ENCODE data around the gene DGKD. TPM values are rescaled to one million over a fixed set of nuclear protein-coding genes. Genes with fewer than 3 reads are reported as not detected.

DGKD gene
- total and polyA plus RNA-seq, 11 donors = 15.5 to 88.6 (median 43.0) TPM

DNA sequence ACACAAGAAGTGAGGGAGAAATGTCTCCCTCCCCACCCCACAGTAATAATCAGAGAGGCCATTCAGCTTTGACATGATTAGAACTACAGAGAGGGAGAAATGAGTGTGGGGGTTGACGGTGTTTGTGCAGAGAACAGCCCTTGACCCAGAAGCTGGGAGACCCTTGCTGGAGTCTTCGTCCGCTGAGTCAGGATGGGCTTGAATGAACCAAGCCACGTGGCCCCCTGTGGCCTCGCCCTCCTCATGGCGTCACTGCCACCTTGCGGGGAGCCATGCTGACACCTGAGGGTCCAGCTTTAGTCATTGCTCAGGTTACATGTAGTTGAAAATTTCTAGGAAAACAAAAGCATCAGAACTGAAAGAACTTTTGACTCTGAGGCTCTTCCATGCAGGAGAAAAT lies 101.2 kb downstream of the DGKD start:
- no peak overlapping the region for H3K27ac ChIP-seq
- no peaks in the 10 kb centered on the region for H3K4me1 ChIP-seq
- ATAC-seq (no peak), DNase-seq (peak in 3 of 5 donors; percentile 8 to 48 (median 18))
- no peaks in the 10 kb centered on the region for H3K9me3 ChIP-seq
- peaks cover 0 to 100% (median 98%) of the 10 kb centered on the region in 9 donors for H3K36me3 ChIP-seq
- WGBS, 4 donors = 94 to 96% (median 96%) methylated on average over 7 of the region's 7 CpGs
- TF ChIP-seq, protein P1, sequence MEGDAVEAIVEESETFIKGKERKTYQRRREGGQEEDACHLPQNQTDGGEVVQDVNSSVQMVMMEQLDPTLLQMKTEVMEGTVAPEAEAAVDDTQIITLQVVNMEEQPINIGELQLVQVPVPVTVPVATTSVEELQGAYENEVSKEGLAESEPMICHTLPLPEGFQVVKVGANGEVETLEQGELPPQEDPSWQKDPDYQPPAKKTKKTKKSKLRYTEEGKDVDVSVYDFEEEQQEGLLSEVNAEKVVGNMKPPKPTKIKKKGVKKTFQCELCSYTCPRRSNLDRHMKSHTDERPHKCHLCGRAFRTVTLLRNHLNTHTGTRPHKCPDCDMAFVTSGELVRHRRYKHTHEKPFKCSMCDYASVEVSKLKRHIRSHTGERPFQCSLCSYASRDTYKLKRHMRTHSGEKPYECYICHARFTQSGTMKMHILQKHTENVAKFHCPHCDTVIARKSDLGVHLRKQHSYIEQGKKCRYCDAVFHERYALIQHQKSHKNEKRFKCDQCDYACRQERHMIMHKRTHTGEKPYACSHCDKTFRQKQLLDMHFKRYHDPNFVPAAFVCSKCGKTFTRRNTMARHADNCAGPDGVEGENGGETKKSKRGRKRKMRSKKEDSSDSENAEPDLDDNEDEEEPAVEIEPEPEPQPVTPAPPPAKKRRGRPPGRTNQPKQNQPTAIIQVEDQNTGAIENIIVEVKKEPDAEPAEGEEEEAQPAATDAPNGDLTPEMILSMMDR (IDR thresholded peaks at IDR 0.05) = no peak
- TF ChIP-seq POLR2A (IDR thresholded peaks at IDR 0.05) = no peak
- intact Hi-C loops (cut with DNase I) = no loop called here
- H3K27me3 ChIP-seq = no peaks in the 10 kb centered on the region
- H3K4me3 ChIP-seq = no peak overlapping the region

DNA sequence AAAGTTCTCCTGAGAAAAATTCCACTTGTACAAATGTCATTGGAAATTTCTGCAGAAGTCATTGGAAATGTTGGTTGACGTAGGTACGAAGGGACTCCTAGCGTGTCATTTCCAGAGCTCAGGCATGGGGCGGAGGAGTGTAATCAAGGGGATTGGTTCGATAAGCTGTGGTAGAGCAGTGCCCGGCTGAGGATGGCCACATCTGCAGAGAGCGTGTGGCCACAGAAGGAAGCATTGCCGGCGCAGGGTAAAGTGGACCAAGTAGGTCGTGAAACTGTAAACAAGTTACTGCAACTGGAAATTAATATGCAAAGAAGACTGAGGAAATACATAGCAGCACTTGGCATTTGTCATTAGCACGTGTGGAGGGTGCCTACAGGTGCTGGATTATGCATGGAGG lies 101.8 kb downstream of the DGKD start:
- peaks cover 0 to 5% (median 0%) of the 10 kb centered on the region in 12 donors for H3K4me1 ChIP-seq
- WGBS, 4 donors = 91 to 96% (median 94%) methylated on average over 11 of the region's 11 CpGs
- H3K4me3 ChIP-seq = no peak overlapping the region
- ATAC-seq = no peak
- no peak for TF ChIP-seq POLR2A (IDR thresholded peaks at IDR 0.05)
- TF ChIP-seq, protein P1 (IDR thresholded peaks at IDR 0.05) = no peak
- H3K27me3 ChIP-seq = no peaks in the 10 kb centered on the region
- H3K27ac ChIP-seq = no peak overlapping the region
- DNase-seq = peak in 3 of 5 donors; percentile 7 to 28 (median 13)
- intact Hi-C loops (cut with DNase I) = no loop called here
- H3K36me3 ChIP-seq = peaks cover 0 to 100% (median 98%) of the 10 kb centered on the region in 9 donors
- no peaks in the 10 kb centered on the region for H3K9me3 ChIP-seq

DNA sequence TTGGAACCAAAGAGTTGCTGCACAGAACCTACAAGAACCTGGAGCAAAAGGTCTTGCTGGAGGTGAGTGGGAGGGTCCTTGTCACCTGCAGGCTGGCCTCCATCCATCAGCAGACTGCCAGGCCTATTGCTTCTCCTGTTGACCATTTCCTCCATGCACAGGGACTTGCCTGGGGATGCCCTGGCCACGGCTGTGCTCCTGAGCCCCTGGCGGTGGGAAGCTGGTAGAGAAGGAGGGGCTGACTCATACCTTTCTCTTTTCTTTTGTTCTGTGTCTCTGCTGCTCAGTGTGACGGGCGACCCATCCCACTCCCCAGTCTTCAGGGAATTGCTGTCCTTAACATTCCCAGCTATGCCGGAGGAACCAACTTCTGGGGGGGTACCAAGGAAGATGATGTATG lies 102.6 kb downstream of the DGKD start:
- H3K27me3 ChIP-seq = no peaks in the 10 kb centered on the region
- H3K36me3 ChIP-seq = peaks cover 0 to 100% (median 98%) of the 10 kb centered on the region in 9 donors
- TF ChIP-seq, protein P1 (IDR thresholded peaks at IDR 0.05) = no peak
- no peak for TF ChIP-seq POLR2A (IDR thresholded peaks at IDR 0.05)
- intact Hi-C loops (cut with DNase I) = no loop called here
- no peak overlapping the region for H3K4me3 ChIP-seq
- 87 to 92% (median 91%) methylated on average over 5 of the region's 5 CpGs for WGBS, 4 donors
- DNase-seq = peak in 2 of 5 donors; percentile 7 to 18
- H3K27ac ChIP-seq = no peak overlapping the region
- H3K4me1 ChIP-seq = peaks cover 0 to 8% (median 0%) of the 10 kb centered on the region in 12 donors
- no peak for ATAC-seq
- no peaks in the 10 kb centered on the region for H3K9me3 ChIP-seq

DNA sequence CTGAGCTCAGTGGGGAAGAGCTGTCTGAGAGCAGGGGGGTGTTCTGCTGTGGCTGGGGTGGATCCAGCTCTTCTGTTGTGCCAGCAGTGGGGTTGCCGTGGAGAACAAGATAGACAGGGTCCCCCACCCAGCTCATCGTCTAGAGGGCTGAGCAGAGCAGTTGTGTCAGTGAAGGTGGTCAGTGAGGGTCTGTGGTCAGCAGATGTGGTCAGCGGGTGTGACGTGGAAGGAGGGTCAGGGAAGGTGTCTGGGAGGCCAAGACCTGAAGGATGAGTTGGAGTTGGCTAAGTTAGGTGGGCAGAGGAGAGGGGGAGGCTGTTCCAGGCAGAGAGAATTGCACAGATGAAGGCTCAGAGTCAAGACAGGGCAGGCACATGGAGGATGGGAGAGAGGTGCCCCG lies 103.1 kb downstream of the DGKD start:
- TF ChIP-seq, protein P1 (IDR thresholded peaks at IDR 0.05) = no peak
- no peak for TF ChIP-seq POLR2A (IDR thresholded peaks at IDR 0.05)
- ATAC-seq (no peak), DNase-seq (peak in 3 of 5 donors; percentile 7 to 29 (median 15))
- intact Hi-C loops (cut with DNase I) = no loop called here
- Histone ChIP-seq H3K27me3 (no peaks in the 10 kb centered on the region), H3K4me3 (no peak overlapping the region), H3K27ac (no peak overlapping the region), H3K36me3 (peaks cover 0 to 100% (median 97%) of the 10 kb centered on the region in 9 donors), H3K9me3 (no peaks in the 10 kb centered on the region), H3K4me1 (peaks cover 0 to 8% (median 0%) of the 10 kb centered on the region in 12 donors)
- 92 to 96% (median 94%) methylated on average over 5 of the region's 5 CpGs for WGBS, 4 donors
